Measurements from ENCODE around the gene RHOBTB1.

Gene RHOBTB1

DNA sequence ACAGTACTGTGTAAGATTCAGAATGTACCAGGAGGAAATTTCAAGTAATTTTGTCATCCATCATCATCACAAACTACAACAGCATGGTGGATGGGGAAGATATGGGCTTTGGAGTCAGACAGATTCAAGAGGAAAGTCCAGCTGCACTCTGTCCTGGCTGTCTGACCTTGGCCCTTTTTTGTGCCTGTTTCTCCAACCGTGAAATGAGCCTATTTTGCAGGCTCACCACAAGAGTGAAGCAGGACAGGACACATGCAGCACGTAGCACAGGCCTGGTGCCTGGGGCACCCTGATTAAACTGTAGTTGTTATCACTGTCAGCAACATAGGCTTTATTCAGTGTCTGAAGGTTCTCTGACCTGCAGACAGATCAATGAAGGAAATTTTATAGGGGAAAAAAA, 37.6 kb downstream of the RHOBTB1 start:
- no peak overlapping the region for H3K9ac ChIP-seq
- no peak overlapping the region for H3K4me2 ChIP-seq
- peaks cover 18 to 31% (median 29%) of the 10 kb centered on the region in 10 experiments for H3K4me1 ChIP-seq
- H3K4me3 ChIP-seq: no peak overlapping the region
- TF ChIP-seq Cebpa-rat (IDR thresholded peaks at IDR 0.05): no peak
- H3K36me3 ChIP-seq: peaks cover 16 to 53% (median 32%) of the 10 kb centered on the region in 11 experiments; a peak in 20 of 22 replicates
- H3K27ac ChIP-seq: no peak overlapping the region
- H3K27me3 ChIP-seq: no peaks in the 10 kb centered on the region
- peaks cover 19 to 36% (median 24%) of the 10 kb centered on the region in 11 experiments for H3K9me3 ChIP-seq (replicated peaks in 1 of 11)
- no peaks in the 10 kb centered on the region for H4K20me1 ChIP-seq

DNA sequence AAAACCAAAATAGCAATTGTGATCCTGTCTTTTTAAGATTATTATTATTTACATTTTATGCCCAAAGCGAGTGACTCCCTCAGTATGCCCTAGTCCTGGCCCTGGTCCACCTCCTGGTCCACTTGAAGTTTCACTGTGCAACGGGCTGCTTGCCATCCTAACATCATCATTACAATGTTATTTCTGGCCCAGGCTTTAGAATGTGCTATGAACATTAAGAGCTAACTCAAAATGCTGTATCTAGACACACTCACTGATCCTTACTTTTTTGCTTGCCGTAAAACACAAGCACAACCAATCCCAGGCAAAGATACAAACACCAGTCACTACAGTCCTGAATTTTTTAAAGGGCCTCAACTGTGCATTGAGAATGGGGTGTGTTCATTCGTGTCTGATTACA, 38.4 kb downstream of the RHOBTB1 start:
- Histone ChIP-seq H3K4me1 (peaks cover 9 to 22% (median 21%) of the 10 kb centered on the region in 10 experiments), H3K27me3 (no peaks in the 10 kb centered on the region), H3K4me3 (no peak overlapping the region), H3K9ac (no peak overlapping the region), H3K36me3 (peaks cover 16 to 53% (median 32%) of the 10 kb centered on the region in 11 experiments; a peak in 20 of 22 replicates), H4K20me1 (no peaks in the 10 kb centered on the region), H3K27ac (no peak overlapping the region), H3K4me2 (no peak overlapping the region), H3K9me3 (replicated peaks in 1 of 11) (peaks cover 19 to 36% (median 24%) of the 10 kb centered on the region in 11 experiments)
- no peak for TF ChIP-seq Cebpa-rat (IDR thresholded peaks at IDR 0.05)

DNA sequence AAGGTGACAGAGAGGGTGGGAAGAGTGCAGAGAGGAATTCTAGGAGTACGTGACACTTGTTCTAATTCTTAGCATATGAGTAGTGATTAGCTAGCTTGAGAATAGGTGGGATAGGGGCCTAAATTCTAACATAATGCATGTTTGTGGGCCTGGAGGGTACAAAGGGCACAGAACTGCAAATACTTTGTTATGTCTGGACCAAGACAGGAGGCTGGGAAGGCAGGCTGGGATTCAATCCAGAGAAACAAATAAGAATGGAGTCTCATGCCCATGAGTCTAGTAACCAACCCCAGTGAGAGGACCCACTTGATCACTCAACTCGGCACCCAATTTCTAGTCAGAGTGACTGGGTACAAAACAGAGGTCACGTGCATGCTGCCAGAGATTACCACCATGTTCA, 40.9 kb downstream of the RHOBTB1 start:
- H3K27me3 ChIP-seq: no peaks in the 10 kb centered on the region
- no peak for TF ChIP-seq Cebpa-rat (IDR thresholded peaks at IDR 0.05)
- H3K9ac ChIP-seq: no peak overlapping the region
- no peaks in the 10 kb centered on the region for H3K4me1 ChIP-seq
- no peak overlapping the region for H3K4me3 ChIP-seq
- no peak overlapping the region for H3K4me2 ChIP-seq
- no peak overlapping the region for H3K27ac ChIP-seq
- no peaks in the 10 kb centered on the region for H4K20me1 ChIP-seq
- H3K9me3 ChIP-seq (replicated peaks in 1 of 11): peaks cover 19 to 28% (median 23%) of the 10 kb centered on the region in 11 experiments
- H3K36me3 ChIP-seq: peaks cover 16 to 59% (median 31%) of the 10 kb centered on the region in 11 experiments; a peak in 20 of 22 replicates

DNA sequence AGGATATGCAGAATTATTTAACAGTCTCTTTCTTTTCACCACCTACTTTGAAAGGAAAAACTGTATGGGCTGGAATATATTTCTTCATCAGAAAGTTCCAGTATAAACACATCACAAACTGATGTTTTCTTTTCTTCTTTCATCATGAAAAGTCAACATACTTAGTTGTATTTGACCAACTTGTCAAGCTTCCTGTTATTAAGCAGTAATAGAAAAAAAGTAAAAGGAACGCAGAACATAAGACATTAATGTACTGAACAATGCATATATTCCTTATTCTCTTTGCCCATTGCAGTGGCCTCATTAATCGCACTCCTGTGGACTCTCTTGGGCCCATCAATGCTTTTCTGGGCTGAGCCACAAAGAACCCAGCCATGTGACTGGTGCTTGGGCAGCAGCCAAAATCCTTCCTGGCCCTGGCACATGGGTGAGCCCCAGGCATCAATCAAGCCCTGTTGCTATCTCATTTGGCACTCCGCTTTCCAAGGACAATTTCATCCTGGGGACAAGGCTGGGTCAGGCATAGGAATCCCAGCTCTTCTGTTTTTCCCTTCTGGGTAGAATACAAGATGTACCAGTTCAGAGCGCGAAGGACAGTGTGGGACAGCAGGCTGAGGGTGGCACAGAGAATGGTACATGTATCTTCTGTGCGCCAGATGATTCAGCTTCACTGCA, 42.3 kb downstream of the RHOBTB1 start:
- Histone ChIP-seq H3K27ac (no peak overlapping the region), H4K20me1 (no peaks in the 10 kb centered on the region), H3K4me1 (no peaks in the 10 kb centered on the region), H3K9ac (no peak overlapping the region), H3K4me3 (no peak overlapping the region), H3K27me3 (no peaks in the 10 kb centered on the region), H3K36me3 (peaks cover 5 to 51% (median 17%) of the 10 kb centered on the region in 11 experiments; a peak in 20 of 22 replicates), H3K4me2 (no peak overlapping the region), H3K9me3 (replicated peaks in 1 of 11) (peaks cover 6 to 14% (median 9%) of the 10 kb centered on the region in 11 experiments)
- TF ChIP-seq Cebpa-rat (IDR thresholded peaks at IDR 0.05): no peak

DNA sequence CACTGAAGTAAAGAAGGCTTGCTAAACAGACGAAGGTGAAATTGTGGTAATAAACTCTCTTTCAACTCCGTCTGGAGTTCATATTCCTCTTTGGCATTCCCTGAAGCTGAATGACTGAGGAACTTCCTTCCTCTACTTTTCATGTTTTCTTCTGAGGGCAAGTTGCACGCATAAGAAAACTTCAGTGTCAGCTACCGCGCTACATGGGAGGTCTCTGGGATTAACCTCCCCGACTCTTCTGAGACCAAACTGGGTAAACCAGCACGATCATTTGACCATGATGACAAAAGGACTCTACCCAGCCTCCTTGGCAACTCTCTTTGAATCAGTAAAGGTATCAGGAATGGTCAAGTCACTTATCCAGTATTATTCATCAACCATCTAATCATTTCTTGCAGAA, 44.7 kb downstream of the RHOBTB1 start:
- Histone ChIP-seq H3K36me3 (peaks cover 0 to 37% (median 8%) of the 10 kb centered on the region in 11 experiments; a peak in 9 of 22 replicates), H3K4me3 (no peak overlapping the region), H3K27ac (no peak overlapping the region), H3K9ac (no peak overlapping the region), H3K9me3 (replicated peaks in 1 of 11) (no peaks in the 10 kb centered on the region), H4K20me1 (no peaks in the 10 kb centered on the region), H3K4me2 (no peak overlapping the region), H3K4me1 (no peaks in the 10 kb centered on the region), H3K27me3 (no peaks in the 10 kb centered on the region)
- TF ChIP-seq Cebpa-rat (IDR thresholded peaks at IDR 0.05): no peak

DNA sequence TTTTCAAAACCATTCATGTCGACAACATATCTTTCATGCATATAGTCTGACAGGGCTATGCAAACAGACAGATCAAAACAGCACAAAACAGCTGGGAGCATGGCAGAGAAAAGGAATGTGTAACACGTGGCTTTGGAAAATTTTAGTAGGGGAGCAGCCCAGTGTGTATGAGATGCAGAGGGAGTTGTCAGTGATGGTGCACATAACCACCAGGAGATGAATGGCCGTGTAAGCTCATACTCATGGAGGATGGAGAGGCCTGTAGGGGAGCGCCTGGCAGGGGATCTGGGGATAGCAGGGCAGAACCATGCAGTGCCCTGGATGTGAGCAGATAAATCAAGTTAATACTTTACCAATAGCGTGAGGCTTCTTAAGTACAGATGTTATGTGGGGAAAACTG, 45.7 kb downstream of the RHOBTB1 start:
- peaks cover 0 to 37% (median 8%) of the 10 kb centered on the region in 11 experiments; a peak in 9 of 22 replicates for H3K36me3 ChIP-seq
- H3K9ac ChIP-seq: no peak overlapping the region
- no peak overlapping the region for H3K4me3 ChIP-seq
- no peaks in the 10 kb centered on the region for H3K4me1 ChIP-seq
- H3K4me2 ChIP-seq: no peak overlapping the region
- no peaks in the 10 kb centered on the region for H4K20me1 ChIP-seq
- H3K9me3 ChIP-seq (replicated peaks in 1 of 11): no peaks in the 10 kb centered on the region
- no peak for TF ChIP-seq Cebpa-rat (IDR thresholded peaks at IDR 0.05)
- no peak overlapping the region for H3K27ac ChIP-seq
- no peaks in the 10 kb centered on the region for H3K27me3 ChIP-seq

DNA sequence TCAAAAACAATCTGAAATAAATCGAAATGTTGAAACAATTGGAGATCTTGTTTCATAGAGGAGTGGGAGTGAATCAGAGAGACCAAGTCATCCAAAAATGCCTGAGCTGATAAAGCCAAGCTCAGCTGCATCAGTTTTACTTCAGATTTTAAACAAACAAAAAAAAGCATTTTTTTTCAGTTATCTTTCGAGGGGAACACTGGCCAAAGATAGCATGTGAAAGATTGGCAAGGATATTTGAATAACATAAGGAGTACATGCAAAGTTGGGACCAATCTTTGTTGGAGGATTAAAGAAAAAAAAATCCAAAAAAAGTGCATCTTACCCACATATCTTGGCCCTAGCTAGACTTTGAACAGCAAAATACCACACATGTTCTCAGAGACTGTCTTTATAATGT, 47.2 kb downstream of the RHOBTB1 start:
- TF ChIP-seq Cebpa-rat (IDR thresholded peaks at IDR 0.05): no peak
- no peaks in the 10 kb centered on the region for H3K4me1 ChIP-seq
- H3K27me3 ChIP-seq: no peaks in the 10 kb centered on the region
- peaks cover 0 to 4% (median 0%) of the 10 kb centered on the region in 11 experiments; a peak in 1 of 22 replicates for H3K9me3 ChIP-seq (replicated peaks in 1 of 11)
- H3K4me2 ChIP-seq: no peak overlapping the region
- no peak overlapping the region for H3K4me3 ChIP-seq
- H3K9ac ChIP-seq: no peak overlapping the region
- no peaks in the 10 kb centered on the region for H4K20me1 ChIP-seq
- no peak overlapping the region for H3K27ac ChIP-seq
- peaks cover 0 to 35% (median 15%) of the 10 kb centered on the region in 11 experiments; a peak in 13 of 22 replicates for H3K36me3 ChIP-seq

DNA sequence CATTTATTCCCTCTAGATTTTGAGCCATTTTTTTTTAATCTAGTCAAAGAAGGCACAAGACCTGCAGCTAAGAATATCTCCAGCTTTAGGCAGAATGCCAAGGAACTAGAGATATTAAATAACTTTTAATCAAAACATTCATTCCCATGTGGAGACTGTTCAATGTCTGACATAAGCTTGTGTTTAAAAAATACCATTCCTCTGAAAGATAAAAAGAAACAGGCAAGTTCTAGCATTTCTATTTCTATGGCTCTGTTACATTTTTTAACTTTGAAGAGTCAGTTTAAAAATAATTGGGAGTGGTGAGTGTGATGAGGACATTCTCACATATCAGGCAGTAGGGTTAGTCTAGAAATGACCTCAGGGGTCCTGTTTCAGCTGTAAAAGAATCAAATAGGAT, 48.0 kb downstream of the RHOBTB1 start:
- H3K9me3 ChIP-seq (replicated peaks in 1 of 11): peaks cover 0 to 4% (median 0%) of the 10 kb centered on the region in 11 experiments; a peak in 1 of 22 replicates
- TF ChIP-seq Cebpa-rat (IDR thresholded peaks at IDR 0.05): no peak
- no peak overlapping the region for H3K9ac ChIP-seq
- H3K4me3 ChIP-seq: no peak overlapping the region
- H3K36me3 ChIP-seq: peaks cover 0 to 38% (median 12%) of the 10 kb centered on the region in 11 experiments; a peak in 11 of 22 replicates
- no peak overlapping the region for H3K4me2 ChIP-seq
- H3K4me1 ChIP-seq: no peaks in the 10 kb centered on the region
- no peak overlapping the region for H3K27ac ChIP-seq
- no peaks in the 10 kb centered on the region for H3K27me3 ChIP-seq
- H4K20me1 ChIP-seq: no peaks in the 10 kb centered on the region

DNA sequence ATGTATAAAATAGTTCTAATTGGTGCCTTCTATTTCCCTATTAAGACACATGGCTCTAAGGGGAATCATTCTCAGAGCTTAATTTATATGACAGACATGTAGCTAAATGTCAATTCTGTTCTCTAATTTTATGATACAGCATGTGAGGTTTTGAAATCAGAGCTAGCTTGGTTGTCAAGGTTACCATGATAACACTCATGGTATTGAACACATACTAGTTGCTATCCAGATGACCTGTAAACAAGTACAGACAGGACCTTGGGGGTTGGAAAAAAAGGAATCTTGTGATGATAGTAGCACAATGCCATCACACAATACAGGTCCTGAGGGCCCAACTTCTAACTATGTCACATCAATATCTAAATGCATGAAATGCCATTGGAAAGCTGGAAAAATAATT, 49.2 kb downstream of the RHOBTB1 start:
- peaks cover 0 to 31% (median 12%) of the 10 kb centered on the region in 11 experiments; a peak in 11 of 22 replicates for H3K36me3 ChIP-seq
- no peak overlapping the region for H3K4me3 ChIP-seq
- no peak overlapping the region for H3K9ac ChIP-seq
- no peaks in the 10 kb centered on the region for H4K20me1 ChIP-seq
- no peaks in the 10 kb centered on the region for H3K4me1 ChIP-seq
- no peak overlapping the region for H3K4me2 ChIP-seq
- no peaks in the 10 kb centered on the region for H3K27me3 ChIP-seq
- TF ChIP-seq Cebpa-rat (IDR thresholded peaks at IDR 0.05): no peak
- H3K9me3 ChIP-seq (replicated peaks in 1 of 11): peaks cover 0 to 4% (median 0%) of the 10 kb centered on the region in 11 experiments; a peak in 1 of 22 replicates
- H3K27ac ChIP-seq: no peak overlapping the region

DNA sequence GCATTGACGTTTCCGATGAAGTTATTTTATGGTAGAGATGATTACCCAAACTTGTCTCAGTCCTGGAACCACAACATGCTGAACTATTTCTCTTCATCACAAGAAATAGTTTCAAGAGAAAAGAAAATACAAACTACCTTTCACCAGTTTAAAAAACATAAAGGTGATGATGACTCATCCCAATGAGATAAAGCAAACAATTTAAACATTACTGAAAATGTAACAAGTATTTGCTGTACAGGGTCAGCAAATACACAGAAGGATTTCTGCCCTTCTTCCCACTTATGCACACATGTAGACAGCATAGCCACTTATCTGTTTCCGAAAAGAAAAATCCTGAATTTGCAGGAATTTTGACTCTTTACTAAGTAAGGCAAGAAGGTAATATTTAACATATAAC, 50.8 kb downstream of the RHOBTB1 start:
- no peaks in the 10 kb centered on the region for H3K27me3 ChIP-seq
- no peak overlapping the region for H3K9ac ChIP-seq
- H3K9me3 ChIP-seq (replicated peaks in 1 of 11): peaks cover 0 to 4% (median 0%) of the 10 kb centered on the region in 11 experiments; a peak in 1 of 22 replicates
- H3K4me2 ChIP-seq: no peak overlapping the region
- no peak overlapping the region for H3K4me3 ChIP-seq
- TF ChIP-seq Cebpa-rat (IDR thresholded peaks at IDR 0.05): no peak
- no peaks in the 10 kb centered on the region for H3K4me1 ChIP-seq
- H4K20me1 ChIP-seq: no peaks in the 10 kb centered on the region
- H3K27ac ChIP-seq: no peak overlapping the region
- H3K36me3 ChIP-seq: peaks cover 7 to 28% (median 17%) of the 10 kb centered on the region in 11 experiments; a peak in 19 of 22 replicates
